ENCODE measurements around the gene GTPBP8. TPM values are rescaled to one million over a fixed set of nuclear protein-coding genes. Genes with fewer than 3 reads are reported as not detected.
A peak's percentile ranks its signal among the peaks of the same experiment; 100 is the strongest.
"Not testable (repeated sequence)": the region's sequence is repeated elsewhere in the genome, so short reads cannot be mapped to it uniquely, and the experiment has no call there.

GTPBP8 gene
- total RNA-seq, 4 donors from 2014 or later = 23.5 to 50.1 (median 32.9) TPM

- no peaks in the 10 kb centered on the region for H3K36me3 ChIP-seq
- WGBS, 2 donors = 95 to 97% methylated on average over 5 of the region's 5 CpGs
- H3K27ac ChIP-seq = no peak overlapping the region
- TF ChIP-seq CTCF (IDR thresholded peaks at IDR 0.05) = no peak
- no peak for TF ChIP-seq POLR2A (IDR thresholded peaks at IDR 0.05)
- H3K4me1 ChIP-seq = no peaks in the 10 kb centered on the region
- H3K27me3 ChIP-seq = no peaks in the 10 kb centered on the region
- no peaks in the 10 kb centered on the region for H3K9me3 ChIP-seq
- intact Hi-C loops (cut with DNase I) = no loop called here
- no peak for DNase-seq
- no peak overlapping the region for H3K4me3 ChIP-seq (replicated peaks in 1 of 3)
Observed at GRCh38 chr3:113039546-113039945, 48.8 kb downstream of the GTPBP8 start.

DNA sequence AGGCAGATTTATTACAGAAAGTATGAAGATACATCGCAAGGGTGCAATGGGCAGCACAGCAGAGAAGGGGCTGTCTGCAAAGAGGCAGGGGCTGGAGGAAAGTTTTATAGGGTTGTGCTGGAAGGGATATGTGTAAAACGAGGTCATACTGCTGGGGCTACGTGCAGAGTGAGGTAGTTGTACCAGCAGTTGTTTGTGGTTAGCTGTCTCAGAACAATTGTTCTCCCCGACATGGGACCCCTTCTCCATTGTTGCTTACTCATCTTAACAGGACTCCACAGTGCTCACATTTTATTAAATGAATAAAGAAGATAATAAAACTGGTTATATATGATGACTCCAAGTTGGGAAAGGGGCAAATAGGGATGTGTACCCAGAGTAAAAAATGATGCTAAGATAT is 49.4 kb downstream of the GTPBP8 start:
- no peaks in the 10 kb centered on the region for H3K9me3 ChIP-seq
- H3K4me1 ChIP-seq = no peaks in the 10 kb centered on the region
- no peaks in the 10 kb centered on the region for H3K27me3 ChIP-seq
- DNase-seq = no peak
- H3K4me3 ChIP-seq (replicated peaks in 1 of 3) = no peak overlapping the region
- TF ChIP-seq POLR2A (IDR thresholded peaks at IDR 0.05) (no peak), CTCF (IDR thresholded peaks at IDR 0.05) (no peak)
- intact Hi-C loops (cut with DNase I) = no loop called here
- no peak overlapping the region for H3K27ac ChIP-seq
- H3K36me3 ChIP-seq = no peaks in the 10 kb centered on the region
- WGBS, 2 donors = 86 to 88% methylated on average over 4 of the region's 4 CpGs

DNA sequence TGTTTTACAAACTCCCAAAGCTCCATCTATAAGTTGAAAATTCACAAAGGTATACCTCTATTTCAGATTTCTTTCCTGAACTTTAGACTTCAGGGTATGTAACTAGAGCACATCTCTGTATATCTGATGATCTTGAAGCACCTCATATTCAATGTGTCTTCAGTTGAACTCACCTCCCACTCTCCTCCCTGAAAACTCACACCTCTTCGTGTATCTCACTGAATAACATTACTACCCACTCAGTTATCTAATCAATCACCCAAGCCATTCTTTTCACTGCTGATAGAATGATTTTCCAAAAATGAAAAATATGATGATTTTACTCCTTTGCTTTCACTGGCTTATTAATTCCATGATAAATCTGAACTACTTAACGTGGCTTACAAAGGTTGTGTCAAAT is 52.9 kb downstream of the GTPBP8 start:
- no peak overlapping the region for H3K4me3 ChIP-seq (replicated peaks in 1 of 3)
- intact Hi-C loops (cut with DNase I) = no loop called here
- H3K27me3 ChIP-seq = no peaks in the 10 kb centered on the region
- no peaks in the 10 kb centered on the region for H3K4me1 ChIP-seq
- TF ChIP-seq CTCF (IDR thresholded peaks at IDR 0.05) (no peak), POLR2A (IDR thresholded peaks at IDR 0.05) (no peak)
- WGBS, 2 donors = 84 to 86% methylated on average over 2 of the region's 2 CpGs
- DNase-seq = no peak
- no peaks in the 10 kb centered on the region for H3K36me3 ChIP-seq
- no peaks in the 10 kb centered on the region for H3K9me3 ChIP-seq
- H3K27ac ChIP-seq = no peak overlapping the region

GRCh38 chr3:113046186-113046965 is 55.6 kb downstream of the GTPBP8 start:
- H3K4me3 ChIP-seq (replicated peaks in 1 of 3); H3K27ac ChIP-seq; H3K36me3 ChIP-seq; H3K4me1 ChIP-seq; intact Hi-C loops (cut with DNase I); DNase-seq; H3K27me3 ChIP-seq; H3K9me3 ChIP-seq: not testable (repeated sequence)
- 88% methylated on average over 8 of the region's 55 CpGs; no CpG with 5 or more reads in 1 of the 2 donors for WGBS, 2 donors

- peak overlapping the region; percentile 19 to 67 (median 62) for H3K27ac ChIP-seq
- no peak overlapping the region for H3K4me3 ChIP-seq (replicated peaks in 1 of 3)
- H3K27me3 ChIP-seq = no peaks in the 10 kb centered on the region
- 2 to 3% methylated on average over 12 of the region's 12 CpGs for WGBS, 2 donors
- TF ChIP-seq CTCF (IDR thresholded peaks at IDR 0.05) = peak; percentile 82 to 98 (median 92)
- no peak for TF ChIP-seq POLR2A (IDR thresholded peaks at IDR 0.05)
- intact Hi-C loops (cut with DNase I) = loop anchor here (5.0 to 10.0 kb wide), 2 partner anchors 83 to 236 kb away; no protein-coding TSS in a partner anchor
- peak; percentile 86 to 87 for DNase-seq
- peaks cover 3 to 20% of the 10 kb centered on the region in 2 donors for H3K4me1 ChIP-seq
- no peaks in the 10 kb centered on the region for H3K9me3 ChIP-seq
- no peaks in the 10 kb centered on the region for H3K36me3 ChIP-seq
Observed at GRCh38 chr3:113051302-113051711, 60.5 kb downstream of the GTPBP8 start.

Other genes starting within 250 kb of the GTPBP8 start
- gene CD200R1L, start 144.1 kb upstream of the GTPBP8 start, total RNA-seq = not detected
- 1 to 10 TPM in 2 of 4 donors, under 1 TPM in 2; 0.75 to 2.1 (median 0.99) TPM for gene CD200R1, start 15.9 kb upstream of the GTPBP8 start, total RNA-seq
- gene BOC, start 220.6 kb downstream of the GTPBP8 start, total RNA-seq = 10 to 100 TPM; 40.2 to 68.3 (median 51.2) TPM

All from thyroid gland (tissue), 4 donors.